WTC11 (cell line): ENCODE results near the gene AP4M1. TPM values are rescaled to one million over a fixed set of nuclear protein-coding genes. Genes with fewer than 3 reads are reported as not detected.

Experiments used
- ATAC-seq: fragments of 200-7000 bp; cut with Tn5 transposase; 2 replicates; pipeline ENCODE4 v1.10.0; 2021; ENCODE audit warnings: mild to moderate bottlenecking, moderate library complexity
- CTCF ChIA-PET: fragments of 300-600 bp; sonication (Branson Sonifier 250); formaldehyde crosslinking; loops from one replicate; lab custom pipeline; 2021; ENCODE audit warnings: antibody characterized with exemption; lab: Charles Lee
- POLR2A ChIA-PET: fragments of 350-600 bp; sonication (Branson Sonifier 250); formaldehyde crosslinking; loops from one replicate; lab custom pipeline; 2021; ENCODE audit warnings: antibody characterized with exemption; lab: Charles Lee
- DNase-seq: peaks from one replicate; pipeline ENCODE4 v3.0.0; 2021; ENCODE audit warnings: low spot score
- H3K27ac Mint-ChIP-seq: 2 replicates; pipeline ENCODE4 v1.8.0; 2021; ENCODE audit warnings: mixed read lengths
- H3K27me3 Mint-ChIP-seq: 2 replicates; pipeline ENCODE4 v1.8.0; 2021; ENCODE audit warnings: low read depth, mild to moderate bottlenecking, moderate library complexity, mixed read lengths
- H3K36me3 Mint-ChIP-seq: 2 replicates; pipeline ENCODE4 v1.8.0; 2021; ENCODE audit warnings: mixed read lengths
- H3K4me1 Mint-ChIP-seq: 2 replicates; pipeline ENCODE4 v1.8.0; 2022; ENCODE audit warnings: mixed read lengths
- H3K4me3 Mint-ChIP-seq: 2 replicates; pipeline ENCODE4 v1.8.0; 2021; ENCODE audit warnings: mild to moderate bottlenecking, moderate library complexity, mixed read lengths
- H3K9me3 Mint-ChIP-seq: 2 replicates; pipeline ENCODE4 v1.8.0; 2021; ENCODE audit warnings: mixed read lengths
- AR ChIP-seq: fragments of 250-450 bp; sonication (Bioruptor Pico); IDR thresholded peaks from 2 replicates; pipeline ENCODE4 v1.9.0; 2021; ENCODE audit warnings: mild to moderate bottlenecking
- CREM ChIP-seq: sonication (generic); formaldehyde crosslinking; IDR thresholded peaks from 2 replicates; pipeline ENCODE4 v1.8.1; 2022; ENCODE audit warnings: mild to moderate bottlenecking, missing genetic modification reagents, moderate library complexity
- E2F5 ChIP-seq: sonication (generic); formaldehyde crosslinking; IDR thresholded peaks from 2 replicates; pipeline ENCODE4 v1.8.1; 2022; ENCODE audit warnings: mild to moderate bottlenecking, moderate library complexity, missing genetic modification reagents
- EMX1 ChIP-seq: fragments of 250-450 bp; sonication (Bioruptor Pico); IDR thresholded peaks from 2 replicates; pipeline ENCODE4 v1.8.0; 2021; ENCODE audit warnings: mild to moderate bottlenecking
- IRF1 ChIP-seq: sonication (generic); formaldehyde crosslinking; IDR thresholded peaks from 2 replicates; pipeline ENCODE4 v1.8.0; 2023; ENCODE audit warnings: missing genetic modification reagents
- JUN ChIP-seq: sonication (generic); formaldehyde crosslinking; IDR thresholded peaks from 2 replicates; pipeline ENCODE4 v1.8.0; 2023; ENCODE audit warnings: mild to moderate bottlenecking, missing genetic modification reagents
- MYBL2 ChIP-seq: sonication (generic); formaldehyde crosslinking; IDR thresholded peaks from 2 replicates; pipeline ENCODE4 v1.8.1; 2023; ENCODE audit warnings: mild to moderate bottlenecking, moderate library complexity, missing genetic modification reagents
- NFATC4 ChIP-seq: fragments of 250-450 bp; sonication (Bioruptor Pico); IDR thresholded peaks from 2 replicates; pipeline ENCODE4 v1.9.0; 2021; ENCODE audit warnings: mild to moderate bottlenecking
- NFE2L1 ChIP-seq: sonication (generic); formaldehyde crosslinking; IDR thresholded peaks from 2 replicates; pipeline ENCODE4 v1.8.1; 2023; ENCODE audit warnings: missing genetic modification reagents
- NFYB ChIP-seq: sonication (generic); formaldehyde crosslinking; conservative IDR thresholded peaks from 2 replicates; pipeline ENCODE4 v1.8.0; 2022; ENCODE audit warnings: low read depth, missing genetic modification reagents
- NR3C1 ChIP-seq: sonication (generic); formaldehyde crosslinking; conservative IDR thresholded peaks from 2 replicates; pipeline ENCODE4 v1.8.1; 2023; ENCODE audit warnings: low read depth, mild to moderate bottlenecking, missing genetic modification reagents
- PRRX2 ChIP-seq: fragments of 250-450 bp; sonication (Bioruptor Pico); IDR thresholded peaks from 2 replicates; pipeline ENCODE4 v1.8.0; 2021; ENCODE audit warnings: mild to moderate bottlenecking
- RELA ChIP-seq: sonication (generic); formaldehyde crosslinking; IDR thresholded peaks from 2 replicates; pipeline ENCODE4 v1.8.1; 2022; ENCODE audit warnings: missing genetic modification reagents, mild to moderate bottlenecking, borderline replicate concordance
- RORB ChIP-seq: fragments of 250-450 bp; sonication (Bioruptor Pico); IDR thresholded peaks from 2 replicates; pipeline ENCODE4 v1.9.0; 2021; ENCODE audit warnings: mild to moderate bottlenecking
- TCF7 ChIP-seq: sonication (generic); formaldehyde crosslinking; IDR thresholded peaks from 2 replicates; pipeline ENCODE4 v1.8.0; 2022; ENCODE audit warnings: mild to moderate bottlenecking, low read depth, missing genetic modification reagents, moderate library complexity
- TEAD4 ChIP-seq: sonication (generic); formaldehyde crosslinking; IDR thresholded peaks from 2 replicates; pipeline ENCODE4 v1.8.0; 2022; ENCODE audit warnings: mild to moderate bottlenecking, missing genetic modification reagents
- ZNF121 ChIP-seq: sonication (generic); formaldehyde crosslinking; IDR thresholded peaks from 2 replicates; pipeline ENCODE4 v1.8.0; 2023; ENCODE audit warnings: missing genetic modification reagents
- ZNF317 ChIP-seq: sonication (generic); formaldehyde crosslinking; IDR thresholded peaks from 2 replicates; pipeline ENCODE4 v1.8.1; 2023; ENCODE audit warnings: low read depth, mild to moderate bottlenecking, moderate library complexity, missing genetic modification reagents, borderline replicate concordance
- ZNF416 ChIP-seq: fragments of 250-450 bp; sonication (Bioruptor Pico); IDR thresholded peaks from 2 replicates; pipeline ENCODE4 v1.9.0; 2021; ENCODE audit warnings: mild to moderate bottlenecking, inconsistent platforms
- ZNF671 ChIP-seq: fragments of 250-450 bp; sonication (Bioruptor Pico); IDR thresholded peaks from 2 replicates; pipeline ENCODE4 v1.8.0; 2021; ENCODE audit warnings: mild to moderate bottlenecking
- total RNA-seq: library from RNA; stranded (reverse); gene quantifications from 3 replicates; pipeline ENCODE4 v1.2.3, GENCODE V29; 2021
- TF ChIP-seq, protein P1 (sequence below): fragments of 250-450 bp; sonication (Bioruptor Pico); IDR thresholded peaks from 2 replicates; pipeline ENCODE4 v1.8.0; 2021; ENCODE audit warnings: mild to moderate bottlenecking

Gene AP4M1
- total RNA-seq, 1 experiment from 2014 or later = 18.0 TPM

- no peak for TF ChIP-seq AR (CRISPR knock-in tag)
Observed at GRCh38 chr7:100082978-100083377, 18.5 kb upstream of the AP4M1 start (continued).

DNA sequence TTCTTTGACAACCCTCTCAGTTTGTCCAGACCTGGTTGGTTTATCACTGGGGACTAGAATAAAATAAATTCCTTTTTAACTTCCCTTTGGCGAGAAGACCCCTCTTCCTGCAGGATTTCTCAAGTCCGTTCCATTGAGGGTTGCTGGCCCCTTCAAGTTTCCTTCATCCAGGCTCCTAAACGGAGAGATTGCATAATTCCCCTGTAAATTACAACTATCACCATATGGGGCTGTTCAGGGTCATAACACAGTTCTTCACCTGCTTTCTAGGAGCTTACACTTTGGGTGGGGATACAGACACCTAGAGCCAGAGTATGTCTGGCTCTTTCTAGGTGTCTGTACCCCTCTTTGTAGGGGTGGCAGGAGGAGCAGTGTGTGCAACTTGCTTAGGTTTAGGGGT lies 15.9 kb upstream of the AP4M1 start:
- no peak overlapping the region for H3K4me3 Mint-ChIP-seq
- peaks cover 25% of the 10 kb centered on the region for H3K4me1 Mint-ChIP-seq
- H3K9me3 Mint-ChIP-seq = no peaks in the 10 kb centered on the region
- H3K27ac Mint-ChIP-seq = no peak overlapping the region
- DNase-seq = no peak
- TF ChIP-seq, protein P1, sequence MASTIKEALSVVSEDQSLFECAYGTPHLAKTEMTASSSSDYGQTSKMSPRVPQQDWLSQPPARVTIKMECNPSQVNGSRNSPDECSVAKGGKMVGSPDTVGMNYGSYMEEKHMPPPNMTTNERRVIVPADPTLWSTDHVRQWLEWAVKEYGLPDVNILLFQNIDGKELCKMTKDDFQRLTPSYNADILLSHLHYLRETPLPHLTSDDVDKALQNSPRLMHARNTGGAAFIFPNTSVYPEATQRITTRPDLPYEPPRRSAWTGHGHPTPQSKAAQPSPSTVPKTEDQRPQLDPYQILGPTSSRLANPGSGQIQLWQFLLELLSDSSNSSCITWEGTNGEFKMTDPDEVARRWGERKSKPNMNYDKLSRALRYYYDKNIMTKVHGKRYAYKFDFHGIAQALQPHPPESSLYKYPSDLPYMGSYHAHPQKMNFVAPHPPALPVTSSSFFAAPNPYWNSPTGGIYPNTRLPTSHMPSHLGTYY (CRISPR knock-in tag) = no peak
- TF ChIP-seq RELA (CRISPR knock-in tag) = no peak
- TF ChIP-seq NFATC4 = no peak
- TF ChIP-seq IRF1 = no peak
- no peak for TF ChIP-seq ZNF671 (CRISPR knock-in tag)
- TF ChIP-seq E2F5 (CRISPR knock-in tag) = no peak
- no peak for TF ChIP-seq ZNF317 (CRISPR knock-in tag)
- TF ChIP-seq MYBL2 (CRISPR knock-in tag) = no peak
- TF ChIP-seq TEAD4 (CRISPR knock-in tag) = no peak
- TF ChIP-seq NFE2L1 = no peak
- no peak for TF ChIP-seq ZNF416 (CRISPR knock-in tag)
- TF ChIP-seq ZNF121 (CRISPR knock-in tag) = no peak
- TF ChIP-seq CREM (CRISPR knock-in tag) = no peak
- TF ChIP-seq TCF7 = no peak
- TF ChIP-seq EMX1 (CRISPR knock-in tag) = no peak
- TF ChIP-seq RORB (CRISPR knock-in tag) = no peak
- no peak for TF ChIP-seq PRRX2 (CRISPR knock-in tag)
- H3K36me3 Mint-ChIP-seq = peaks cover 8% of the 10 kb centered on the region
- ChIA-PET POLR2A (no interaction called here), CTCF (no interaction called here)
- ATAC-seq = no peak
- no peaks in the 10 kb centered on the region; the same call in 1 of the 2 replicates for H3K27me3 Mint-ChIP-seq

- peaks cover 21% of the 10 kb centered on the region for H3K4me1 Mint-ChIP-seq
- no peak for DNase-seq
- peaks cover 20% of the 10 kb centered on the region for H3K36me3 Mint-ChIP-seq
- no peaks in the 10 kb centered on the region for H3K9me3 Mint-ChIP-seq
- H3K27me3 Mint-ChIP-seq = no peaks in the 10 kb centered on the region; the same call in 1 of the 2 replicates
- no peak overlapping the region; the same call in 1 of the 2 replicates for H3K4me3 Mint-ChIP-seq
- no peak for ATAC-seq
- H3K27ac Mint-ChIP-seq = no peak overlapping the region; the same call in 1 of the 2 replicates
- TF ChIP-seq, protein P1 (CRISPR knock-in tag) = no peak
- TF ChIP-seq NFE2L1 = no peak
- no peak for TF ChIP-seq NR3C1 (CRISPR knock-in tag)
- TF ChIP-seq NFYB = no peak
- no peak for TF ChIP-seq JUN (CRISPR knock-in tag)
- TF ChIP-seq, all 79 proteins: peak for 0
- CTCF ChIA-PET = no interaction called here
- POLR2A ChIA-PET = interaction anchor here (0.6 to 6.2 kb wide), 2 partner anchors 14 to 51 kb away, joined by 3 to 41 read pairs; partner anchors contain the start of genes AP4M1 and MCM7
Observed at GRCh38 chr7:100087055-100087750, 14.2 kb upstream of the AP4M1 start.
